Nephron (organoid): Measurements from ENCODE around the gene TRAPPC1.

Experiments
- H3K27ac Mint-ChIP-seq, 3 experiments: 2 replicates each; pipeline ENCODE4 v1.8.0; 2020; ENCODE audit warnings: mixed read lengths in 3 of 3, mild to moderate bottlenecking in 2 of 3, moderate library complexity in 1 of 3
- H3K27me3 Mint-ChIP-seq: 2 replicates; pipeline ENCODE4 v1.8.0; 2021; ENCODE audit warnings: low read depth, mild to moderate bottlenecking, moderate library complexity, mixed read lengths
- H3K36me3 Mint-ChIP-seq: 2 replicates; pipeline ENCODE4 v1.8.0; 2020; ENCODE audit warnings: low read depth, mixed read lengths
- H3K4me1 Mint-ChIP-seq: 2 replicates; pipeline ENCODE4 v1.8.0; 2020; ENCODE audit warnings: mixed read lengths
- H3K4me3 Mint-ChIP-seq, 3 experiments: 2 replicates each; pipeline ENCODE4 v1.8.0; 2020; ENCODE audit warnings: mild to moderate bottlenecking in 3 of 3, mixed read lengths in 3 of 3, moderate library complexity in 2 of 3
- H3K9me3 Mint-ChIP-seq: 2 replicates; pipeline ENCODE4 v1.8.0; 2020; ENCODE audit warnings: mixed read lengths
- TF ChIP-seq, protein P1 (sequence below), 3 experiments: fragments of 200-600 bp; sonication (generic); IDR thresholded peaks; one replicate each; pipeline ENCODE4 v1.5.0; 2021; ENCODE audit warnings: antibody characterized with exemption in 3 of 3; ENCODE audit not compliant: unreplicated experiment in 3 of 3

The TRAPPC1 gene

DNA sequence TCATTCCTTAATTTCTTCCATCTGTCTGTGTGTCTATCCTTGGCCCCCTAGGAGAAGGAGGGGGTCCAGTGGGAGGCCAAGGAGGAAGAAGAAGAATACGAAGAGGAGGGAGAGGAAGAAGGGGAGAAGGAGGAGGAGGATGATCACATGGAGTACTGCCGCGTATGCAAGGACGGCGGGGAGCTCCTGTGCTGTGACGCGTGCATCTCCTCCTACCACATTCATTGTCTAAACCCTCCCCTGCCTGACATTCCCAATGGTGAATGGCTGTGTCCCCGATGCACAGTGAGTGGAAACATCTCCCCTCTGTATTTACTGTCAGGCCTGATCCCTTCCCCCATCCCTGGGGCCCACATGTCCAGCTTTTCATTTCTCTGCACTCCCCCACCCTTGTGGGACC lies 36.9 kb downstream of the TRAPPC1 start:
- Mint-ChIP-seq H3K27me3 (no peaks in the 10 kb centered on the region), H3K27ac (peak overlapping the region in 2 of 3 experiments; percentile 2 to 17)

DNA sequence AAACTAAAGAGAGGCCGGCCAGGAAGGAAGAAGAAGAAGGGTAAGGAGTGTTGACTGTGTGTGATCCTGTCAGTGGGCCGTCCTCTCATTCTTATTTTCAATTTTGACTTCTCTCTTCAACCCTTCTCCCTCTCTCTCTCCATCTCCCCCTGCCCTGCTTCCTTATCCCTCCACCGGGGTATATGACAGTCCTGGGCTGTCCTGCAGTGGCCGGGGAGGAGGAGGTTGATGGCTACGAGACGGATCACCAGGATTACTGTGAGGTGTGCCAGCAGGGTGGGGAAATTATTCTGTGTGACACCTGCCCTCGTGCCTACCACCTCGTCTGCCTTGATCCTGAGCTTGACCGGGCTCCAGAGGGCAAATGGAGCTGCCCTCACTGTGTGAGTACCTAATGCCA lies 37.5 kb downstream of the TRAPPC1 start:
- peak overlapping the region in 1 of 3 experiments; percentile 7 for H3K4me3 Mint-ChIP-seq
- H3K36me3 Mint-ChIP-seq = peaks cover 89% of the 10 kb centered on the region
- no peaks in the 10 kb centered on the region for H3K9me3 Mint-ChIP-seq
- H3K4me1 Mint-ChIP-seq = peaks cover 50% of the 10 kb centered on the region
- TF ChIP-seq, protein P1, sequence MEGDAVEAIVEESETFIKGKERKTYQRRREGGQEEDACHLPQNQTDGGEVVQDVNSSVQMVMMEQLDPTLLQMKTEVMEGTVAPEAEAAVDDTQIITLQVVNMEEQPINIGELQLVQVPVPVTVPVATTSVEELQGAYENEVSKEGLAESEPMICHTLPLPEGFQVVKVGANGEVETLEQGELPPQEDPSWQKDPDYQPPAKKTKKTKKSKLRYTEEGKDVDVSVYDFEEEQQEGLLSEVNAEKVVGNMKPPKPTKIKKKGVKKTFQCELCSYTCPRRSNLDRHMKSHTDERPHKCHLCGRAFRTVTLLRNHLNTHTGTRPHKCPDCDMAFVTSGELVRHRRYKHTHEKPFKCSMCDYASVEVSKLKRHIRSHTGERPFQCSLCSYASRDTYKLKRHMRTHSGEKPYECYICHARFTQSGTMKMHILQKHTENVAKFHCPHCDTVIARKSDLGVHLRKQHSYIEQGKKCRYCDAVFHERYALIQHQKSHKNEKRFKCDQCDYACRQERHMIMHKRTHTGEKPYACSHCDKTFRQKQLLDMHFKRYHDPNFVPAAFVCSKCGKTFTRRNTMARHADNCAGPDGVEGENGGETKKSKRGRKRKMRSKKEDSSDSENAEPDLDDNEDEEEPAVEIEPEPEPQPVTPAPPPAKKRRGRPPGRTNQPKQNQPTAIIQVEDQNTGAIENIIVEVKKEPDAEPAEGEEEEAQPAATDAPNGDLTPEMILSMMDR (IDR thresholded peaks at IDR 0.05; ENCODE audit: unreplicated experiment in 3 of 3) = no peak
- no peaks in the 10 kb centered on the region for H3K27me3 Mint-ChIP-seq
- H3K27ac Mint-ChIP-seq = peak overlapping the region in 2 of 3 experiments; percentile 17 to 63

More for the DNA sequence above, 36.9 kb downstream of the TRAPPC1 start:
- TF ChIP-seq, protein P1 (IDR thresholded peaks at IDR 0.05; ENCODE audit: unreplicated experiment in 3 of 3) = no peak
- Mint-ChIP-seq H3K9me3 (no peaks in the 10 kb centered on the region), H3K4me1 (peaks cover 50% of the 10 kb centered on the region), H3K4me3 (peak overlapping the region in 1 of 3 experiments; percentile 7), H3K36me3 (peaks cover 89% of the 10 kb centered on the region)

DNA sequence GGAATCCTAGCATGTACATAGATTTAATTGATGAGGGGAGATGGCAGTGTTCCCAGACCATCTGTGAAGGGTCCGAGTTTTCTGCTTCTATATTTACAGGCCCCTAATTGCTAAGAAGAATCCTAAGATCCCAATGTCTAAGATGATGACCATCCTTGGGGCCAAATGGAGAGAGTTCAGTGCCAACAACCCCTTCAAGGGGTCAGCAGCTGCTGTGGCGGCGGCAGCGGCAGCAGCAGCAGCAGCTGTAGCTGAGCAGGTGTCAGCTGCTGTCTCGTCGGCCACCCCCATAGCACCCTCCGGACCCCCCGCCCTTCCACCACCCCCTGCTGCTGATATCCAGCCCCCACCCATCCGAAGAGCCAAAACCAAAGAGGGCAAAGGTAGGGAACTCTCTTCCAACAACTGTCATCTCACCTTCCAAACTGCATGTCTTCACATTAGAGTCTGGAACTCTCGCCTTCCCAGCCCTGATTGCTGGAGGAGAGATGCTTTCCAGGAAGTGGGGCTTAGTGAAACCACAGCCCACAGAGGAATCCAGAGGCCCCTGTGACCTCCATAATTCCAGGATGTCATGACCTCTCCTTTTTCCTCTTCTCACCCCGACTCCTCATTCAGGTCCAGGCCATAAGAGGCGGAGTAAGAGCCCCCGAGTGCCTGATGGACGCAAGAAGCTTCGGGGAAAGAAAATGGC lies 38.4 kb downstream of the TRAPPC1 start:
- TF ChIP-seq, protein P1 (IDR thresholded peaks at IDR 0.05; ENCODE audit: unreplicated experiment in 3 of 3) = no peak

DNA sequence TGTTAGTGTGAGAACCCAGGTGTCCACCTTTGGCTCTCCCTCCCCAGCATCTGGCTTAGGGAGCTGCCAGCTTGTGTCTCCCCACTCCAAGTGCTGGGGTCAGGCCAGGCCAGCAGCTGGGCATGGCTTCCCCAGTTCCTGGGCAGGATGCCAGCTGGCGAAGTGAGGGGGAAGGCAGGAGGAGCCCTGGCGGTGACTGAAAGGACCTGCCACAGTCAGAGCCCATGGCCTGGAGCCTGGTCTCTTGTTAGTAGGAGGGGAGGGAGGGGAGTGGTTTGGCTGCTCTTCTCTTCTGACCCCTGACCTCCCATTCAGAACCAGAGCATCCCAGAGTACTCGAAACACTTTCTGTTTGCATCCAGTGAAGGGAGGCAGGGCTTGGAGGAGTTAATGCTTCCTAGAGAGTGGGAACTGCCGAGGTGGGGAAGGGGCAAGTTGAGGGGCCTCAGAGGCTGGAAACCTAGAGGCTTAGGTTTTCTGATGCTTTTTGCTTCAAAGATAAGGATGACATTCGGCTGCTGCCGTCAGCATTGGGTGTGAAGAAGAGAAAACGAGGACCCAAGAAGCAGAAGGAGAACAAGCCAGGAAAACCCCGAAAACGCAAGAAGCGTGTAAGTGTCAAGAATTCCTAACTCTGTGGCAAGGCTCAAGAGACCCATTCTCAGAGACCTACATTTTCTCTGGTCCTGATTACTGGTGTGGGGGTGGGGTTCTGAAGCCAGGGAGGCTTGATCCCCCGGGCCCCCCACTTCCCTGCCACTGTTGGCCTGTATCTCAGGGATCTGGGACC lies 42.4 kb downstream of the TRAPPC1 start:
- H3K27me3 Mint-ChIP-seq = no peaks in the 10 kb centered on the region

More for the DNA sequence above, 38.4 kb downstream of the TRAPPC1 start:
- Mint-ChIP-seq H3K4me3 (peak overlapping the region in 1 of 3 experiments; percentile 34), H3K27me3 (no peaks in the 10 kb centered on the region), H3K4me1 (peaks cover 50% of the 10 kb centered on the region), H3K36me3 (peaks cover 81% of the 10 kb centered on the region), H3K27ac (peak overlapping the region; percentile 43 to 76 (median 63)), H3K9me3 (no peaks in the 10 kb centered on the region)

DNA sequence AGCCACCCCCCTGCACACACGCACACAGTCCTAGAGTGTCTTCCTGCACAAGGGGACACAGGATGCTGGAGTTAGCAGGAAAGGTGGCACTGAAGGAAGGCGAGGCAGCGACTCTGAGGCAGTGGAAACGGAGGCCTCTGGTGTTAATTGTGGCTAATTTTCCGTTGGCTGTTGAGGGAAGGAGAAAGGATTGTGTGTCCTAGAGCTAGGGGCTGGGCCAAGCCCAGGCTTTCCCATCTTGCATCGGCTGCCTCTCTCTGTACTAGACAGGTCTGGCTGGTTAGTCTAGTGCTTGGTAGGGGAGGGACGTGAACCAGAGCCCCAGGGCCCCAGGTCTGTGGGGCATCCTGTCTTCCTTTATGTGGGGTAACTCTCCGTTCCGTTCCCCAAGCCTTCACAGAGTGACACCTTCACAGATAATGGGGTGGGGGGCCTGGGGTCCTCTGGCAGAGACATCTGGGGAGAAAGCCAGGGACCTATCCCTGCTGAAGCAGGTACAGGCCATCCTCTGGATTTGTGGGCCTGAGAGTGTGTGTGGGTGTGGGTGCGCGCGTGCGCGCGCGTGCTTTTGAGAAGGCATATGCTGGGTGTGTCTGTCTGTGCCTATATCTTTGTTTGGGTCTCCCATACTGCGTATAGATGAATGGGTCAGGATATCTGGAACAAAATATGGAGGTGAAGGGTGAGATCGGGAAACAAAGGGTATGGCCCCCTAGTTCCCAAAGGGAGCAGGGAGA lies 43.4 kb downstream of the TRAPPC1 start, which contains the start of gene CHD3:
Gene CHD3, plus strand, starts transcription at position 606 of the 737 bp plus-strand sequence. CDS start 212 bp downstream, outside the sequence.
- Mint-ChIP-seq H3K27ac (no peak within 1 kb of the TSS), H3K36me3 (peaks cover 33% of the 10 kb centered on the region), H3K9me3 (no peaks in the 10 kb centered on the region)

More for the DNA sequence above, 42.4 kb downstream of the TRAPPC1 start:
- no peak overlapping the region for H3K4me3 Mint-ChIP-seq
- H3K36me3 Mint-ChIP-seq = peaks cover 43% of the 10 kb centered on the region
- no peak overlapping the region for H3K27ac Mint-ChIP-seq
- TF ChIP-seq, protein P1 (IDR thresholded peaks at IDR 0.05; ENCODE audit: unreplicated experiment in 3 of 3) = peak; percentile 17 to 50 (median 43)
- H3K9me3 Mint-ChIP-seq = no peaks in the 10 kb centered on the region
- peaks cover 21% of the 10 kb centered on the region for H3K4me1 Mint-ChIP-seq

More for the DNA sequence above, 43.4 kb downstream of the TRAPPC1 start, which contains the start of gene CHD3:
- Mint-ChIP-seq H3K4me1 (peaks cover 12% of the 10 kb centered on the region), H3K4me3 (no peak within 1 kb of the TSS), H3K27me3 (no peaks in the 10 kb centered on the region)
- TF ChIP-seq, protein P1 (IDR thresholded peaks at IDR 0.05; ENCODE audit: unreplicated experiment in 3 of 3) = no peak
